Spleen (tissue), 7 donors: Measurements from ENCODE around the gene RSPO1.

Experiments
- POLR2AphosphoS5 ChIP-seq, 3 donors: sonication (generic); formaldehyde crosslinking; IDR thresholded peaks; one replicate each; pipeline ENCODE4 v1.5.1; 2017; ENCODE audit warnings: antibody characterized with exemption in 3 of 3
- TF ChIP-seq, protein P1 (sequence below), 11 experiments: fragments of 200-600 bp in 7 of 11; fragments of 450-650 bp in 4 of 11; sonication (generic) in 4 of 11; IDR thresholded peaks in 8 of 11; conservative IDR thresholded peaks in 3 of 11; 1 replicate in 7 of 11; 2 replicates in 4 of 11; pipeline versions ENCODE4 v1.4.0 to v1.8.0; 2016 to 2021; ENCODE audit warnings: antibody characterized with exemption in 11 of 11, inconsistent platforms in 4 of 11, mild to moderate bottlenecking in 1 of 11
- donor health status: DM: no; HTN: no; CAD: no; lungs with moderate emphysema.
- donor health status: DM: no; HTN: no; CAD: no.
- donor health status: DM: no; HTN: no; CAD: no.

GRCh38 chr1:37612186-37612585, 22.5 kb downstream of the RSPO1 start:
- TF ChIP-seq POLR2AphosphoS5 (IDR thresholded peaks at IDR 0.05): no peak
- TF ChIP-seq, protein P1, sequence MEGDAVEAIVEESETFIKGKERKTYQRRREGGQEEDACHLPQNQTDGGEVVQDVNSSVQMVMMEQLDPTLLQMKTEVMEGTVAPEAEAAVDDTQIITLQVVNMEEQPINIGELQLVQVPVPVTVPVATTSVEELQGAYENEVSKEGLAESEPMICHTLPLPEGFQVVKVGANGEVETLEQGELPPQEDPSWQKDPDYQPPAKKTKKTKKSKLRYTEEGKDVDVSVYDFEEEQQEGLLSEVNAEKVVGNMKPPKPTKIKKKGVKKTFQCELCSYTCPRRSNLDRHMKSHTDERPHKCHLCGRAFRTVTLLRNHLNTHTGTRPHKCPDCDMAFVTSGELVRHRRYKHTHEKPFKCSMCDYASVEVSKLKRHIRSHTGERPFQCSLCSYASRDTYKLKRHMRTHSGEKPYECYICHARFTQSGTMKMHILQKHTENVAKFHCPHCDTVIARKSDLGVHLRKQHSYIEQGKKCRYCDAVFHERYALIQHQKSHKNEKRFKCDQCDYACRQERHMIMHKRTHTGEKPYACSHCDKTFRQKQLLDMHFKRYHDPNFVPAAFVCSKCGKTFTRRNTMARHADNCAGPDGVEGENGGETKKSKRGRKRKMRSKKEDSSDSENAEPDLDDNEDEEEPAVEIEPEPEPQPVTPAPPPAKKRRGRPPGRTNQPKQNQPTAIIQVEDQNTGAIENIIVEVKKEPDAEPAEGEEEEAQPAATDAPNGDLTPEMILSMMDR (IDR thresholded peaks at IDR 0.05 in 8 of 11, conservative IDR thresholded peaks at IDR 0.05 in 3 of 11): no peak
